Transverse colon (tissue), 4 donors: Measurements from ENCODE around the gene MCAM. TPM values are rescaled to one million over a fixed set of nuclear protein-coding genes. Genes with fewer than 3 reads are reported as not detected.

Experiments used
- DNase-seq: peaks from one replicate; pipeline ENCODE4 v3.0.0-alpha.2; 2019
- H3K27ac ChIP-seq, 4 donors: fragments of 200-600 bp; sonication (generic); 2 replicates each; pipeline ENCODE4 v1.5.1; 2016 to 2018; ENCODE audit warnings: inconsistent platforms in 4 of 4
- H3K27me3 ChIP-seq: fragments of 200-600 bp; sonication (generic); 2 replicates; pipeline ENCODE4 v1.5.1; 2017; ENCODE audit warnings: inconsistent platforms
- H3K36me3 ChIP-seq, 4 donors: fragments of 200-600 bp; sonication (generic); 2 replicates each; pipeline ENCODE4 v1.5.1; 2017 to 2019; ENCODE audit warnings: inconsistent platforms in 4 of 4
- H3K4me1 ChIP-seq, 4 donors: fragments of 200-600 bp; sonication (generic); 2 replicates each; pipeline ENCODE4 v1.5.1; 2017 to 2020; ENCODE audit warnings: inconsistent platforms in 4 of 4
- H3K4me3 ChIP-seq, 4 donors: fragments of 200-600 bp; sonication (generic); 1 replicate in 1 of 4; 2 replicates in 3 of 4; pipeline versions ENCODE4 v1.5.1 to v1.6.1; 2017 to 2019; ENCODE audit warnings: inconsistent platforms in 4 of 4
- H3K9me3 ChIP-seq, 2 donors: fragments of 200-600 bp; sonication (generic); 2 replicates each; pipeline ENCODE4 v1.5.1; 2017 to 2019; ENCODE audit warnings: inconsistent platforms in 2 of 2
- EP300 ChIP-seq: sonication (generic); formaldehyde crosslinking; IDR thresholded peaks from one replicate; pipeline ENCODE4 v1.6.1; 2017; ENCODE audit warnings: antibody characterized with exemption, low read depth
- POLR2A ChIP-seq: fragments of 450-650 bp; IDR thresholded peaks from one replicate; pipeline ENCODE4 v1.6.1; 2016; ENCODE audit warnings: antibody characterized with exemption, mild to moderate bottlenecking, moderate library complexity
- POLR2AphosphoS5 ChIP-seq, 3 donors: sonication (generic); formaldehyde crosslinking; IDR thresholded peaks; one replicate each; pipeline ENCODE4 v1.6.1; 2016; ENCODE audit warnings: antibody characterized with exemption in 3 of 3
- WGBS, 2 donors: methylation state at CpG; one replicate each; pipeline ENCODE4 v1.1.5; 2018; ENCODE audit warnings: low coverage in 1 of 2; 5-methylcytosine and 5-hydroxymethylcytosine counted together
- in situ Hi-C, 4 donors: fragments of 200-750 bp; cut with MboI; loops; one replicate each; pipeline versions ENCODE4 v1.15.0 to v1.15.1; 2017; ENCODE audit warnings: low sequenced_read_pairs in 3 of 4, low pct_ligation_motif_present in 1 of 4, low pct_unique_long_range_greater_than_20kb in 1 of 4
- intact Hi-C: fragments of 100-400 bp; cut with DNase I; formaldehyde crosslinking; loops from one replicate; pipeline ENCODE4 v1.15.1; 2023; ENCODE audit warnings: low total_unique reads
- total RNA-seq, 4 donors: library from RNA; depleted of rRNA; stranded (reverse); fragments of >200 nt; gene quantifications; one replicate each; pipeline ENCODE4 v1.1.0, GENCODE V29; 2016
- TF ChIP-seq, protein P1 (sequence below), 5 experiments: fragments of 200-600 bp in 3 of 5; fragments of 450-650 bp in 2 of 5; sonication (generic) in 3 of 5; IDR thresholded peaks; 1 replicate in 2 of 5; 2 replicates in 3 of 5; pipeline ENCODE4 v1.5.1; 2016 to 2017; ENCODE audit warnings: antibody characterized with exemption in 5 of 5, inconsistent platforms in 3 of 5, mild to moderate bottlenecking in 2 of 5, moderate library complexity in 1 of 5

The MCAM gene
- total RNA-seq, 4 donors from 2014 or later = 87.4 to 466 (median 150) TPM

DNA sequence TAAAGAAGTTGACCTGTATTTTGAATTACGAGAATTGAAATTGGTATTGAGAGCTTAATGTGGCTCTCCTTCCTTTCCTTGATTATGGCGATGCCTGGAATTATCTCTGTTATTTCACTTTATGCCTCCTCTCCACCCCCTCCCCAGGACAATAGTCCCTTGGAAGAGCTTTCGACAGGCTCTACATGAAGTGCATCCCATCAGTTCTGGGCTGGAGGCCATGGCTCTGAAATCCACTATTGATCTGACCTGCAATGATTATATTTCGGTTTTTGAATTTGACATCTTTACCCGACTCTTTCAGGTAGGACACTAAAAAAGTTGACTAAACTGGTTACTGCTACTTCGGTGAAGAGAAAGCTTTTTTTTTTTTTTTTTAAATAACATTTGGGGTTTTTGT lies 43.2 kb downstream of the MCAM start:
- intact Hi-C loops = no loop called here
- Histone ChIP-seq H3K27me3 (no peaks in the 10 kb centered on the region), H3K4me1 (no peaks in the 10 kb centered on the region), H3K4me3 (no peak overlapping the region), H3K9me3 (no peaks in the 10 kb centered on the region), H3K36me3 (peaks cover 0 to 45% (median 21%) of the 10 kb centered on the region in 4 donors), H3K27ac (no peak overlapping the region)
- in situ Hi-C loops = no loop called here
- 92 to 93% methylated on average over 6 of the region's 6 CpGs for WGBS, 2 donors
- TF ChIP-seq EP300 = no peak
- no peak for TF ChIP-seq POLR2A
- TF ChIP-seq, protein P1, sequence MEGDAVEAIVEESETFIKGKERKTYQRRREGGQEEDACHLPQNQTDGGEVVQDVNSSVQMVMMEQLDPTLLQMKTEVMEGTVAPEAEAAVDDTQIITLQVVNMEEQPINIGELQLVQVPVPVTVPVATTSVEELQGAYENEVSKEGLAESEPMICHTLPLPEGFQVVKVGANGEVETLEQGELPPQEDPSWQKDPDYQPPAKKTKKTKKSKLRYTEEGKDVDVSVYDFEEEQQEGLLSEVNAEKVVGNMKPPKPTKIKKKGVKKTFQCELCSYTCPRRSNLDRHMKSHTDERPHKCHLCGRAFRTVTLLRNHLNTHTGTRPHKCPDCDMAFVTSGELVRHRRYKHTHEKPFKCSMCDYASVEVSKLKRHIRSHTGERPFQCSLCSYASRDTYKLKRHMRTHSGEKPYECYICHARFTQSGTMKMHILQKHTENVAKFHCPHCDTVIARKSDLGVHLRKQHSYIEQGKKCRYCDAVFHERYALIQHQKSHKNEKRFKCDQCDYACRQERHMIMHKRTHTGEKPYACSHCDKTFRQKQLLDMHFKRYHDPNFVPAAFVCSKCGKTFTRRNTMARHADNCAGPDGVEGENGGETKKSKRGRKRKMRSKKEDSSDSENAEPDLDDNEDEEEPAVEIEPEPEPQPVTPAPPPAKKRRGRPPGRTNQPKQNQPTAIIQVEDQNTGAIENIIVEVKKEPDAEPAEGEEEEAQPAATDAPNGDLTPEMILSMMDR (IDR thresholded peaks at IDR 0.05) = no peak
- no peak for TF ChIP-seq POLR2AphosphoS5 (IDR thresholded peaks at IDR 0.05)
- DNase-seq = no peak

DNA sequence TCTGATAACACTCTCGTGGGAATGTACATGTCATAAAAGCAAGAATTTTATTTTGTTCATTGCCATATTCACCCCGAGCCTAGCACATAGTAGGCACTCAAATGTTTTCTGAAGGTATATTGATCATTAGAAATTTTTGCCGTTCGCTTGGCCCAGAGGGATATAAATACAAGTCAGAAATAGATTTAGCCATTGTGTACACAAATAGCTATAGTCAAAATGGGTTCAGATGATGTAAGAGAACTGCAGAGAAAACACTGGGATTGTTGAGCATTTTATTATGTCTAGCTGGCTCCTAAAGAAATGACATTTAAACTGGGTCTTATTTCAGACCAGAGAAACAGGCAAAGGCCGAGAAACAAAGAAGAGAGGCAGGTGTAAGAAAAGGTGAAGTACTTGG lies 49.3 kb downstream of the MCAM start:
- Histone ChIP-seq H3K27me3 (no peaks in the 10 kb centered on the region), H3K36me3 (peaks cover 0 to 11% (median 0%) of the 10 kb centered on the region in 4 donors)
- intact Hi-C loops = no loop called here

DNA sequence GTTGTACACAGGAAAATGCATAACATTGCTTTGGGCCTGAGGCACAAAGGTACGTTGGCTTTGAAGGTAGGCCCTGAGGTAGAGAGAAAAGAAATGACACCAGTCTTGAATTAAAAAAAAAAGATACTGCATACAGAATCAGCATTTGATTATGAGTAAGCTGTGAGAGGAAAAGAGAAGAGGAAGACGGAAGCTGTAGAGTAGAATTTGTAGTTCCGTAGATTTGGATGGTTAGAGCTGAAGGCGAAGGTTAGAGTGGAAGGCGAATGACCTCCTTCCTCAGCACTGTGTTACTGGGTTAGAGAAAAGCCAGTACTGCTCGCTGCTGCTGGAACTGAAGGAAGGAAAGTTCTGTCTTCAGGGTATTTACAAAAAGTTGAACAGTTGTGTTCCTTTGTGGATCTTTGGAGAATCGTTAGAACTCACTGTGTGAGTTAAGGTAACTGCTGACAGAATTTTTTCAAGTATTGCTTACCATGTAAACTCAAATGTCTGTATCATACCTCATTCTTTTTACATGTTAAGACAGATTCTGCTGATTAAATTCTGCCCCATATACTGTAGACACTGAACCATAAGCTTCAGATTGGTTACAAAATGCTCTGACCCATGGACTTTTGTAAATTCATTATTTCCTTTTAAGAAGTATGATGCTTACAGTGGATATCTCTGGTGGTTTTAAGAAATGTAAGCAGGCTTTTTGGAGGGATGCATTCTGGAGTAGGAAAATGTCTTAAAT lies 50.2 kb downstream of the MCAM start:
- in situ Hi-C loops (no loop called here), intact Hi-C loops (no loop called here)
- peaks cover 2 to 42% (median 5%) of the 10 kb centered on the region in 4 donors for H3K4me1 ChIP-seq
- H3K36me3 ChIP-seq = peaks cover 0 to 3% (median 0%) of the 10 kb centered on the region in 4 donors
- TF ChIP-seq EP300 = no peak
- no peak overlapping the region for H3K4me3 ChIP-seq
- no peak for DNase-seq
- no peaks in the 10 kb centered on the region for H3K9me3 ChIP-seq
- 72 to 89% methylated on average over 7 of the region's 7 CpGs for WGBS, 2 donors
- no peak overlapping the region for H3K27ac ChIP-seq
- H3K27me3 ChIP-seq = no peaks in the 10 kb centered on the region

More for the DNA sequence above, 49.3 kb downstream of the MCAM start:
- DNase-seq = no peak
- TF ChIP-seq POLR2AphosphoS5 (IDR thresholded peaks at IDR 0.05) (no peak), POLR2A (no peak), EP300 (no peak)
- TF ChIP-seq, protein P1 (IDR thresholded peaks at IDR 0.05) = no peak
- 74% methylated on average over 5 of the region's 5 CpGs for WGBS, 2 donors
- in situ Hi-C loops = no loop called here
- H3K4me3 ChIP-seq = no peak overlapping the region
- no peaks in the 10 kb centered on the region for H3K9me3 ChIP-seq
- H3K27ac ChIP-seq = no peak overlapping the region
- H3K4me1 ChIP-seq = peaks cover under 1 to 34% (median 5%) of the 10 kb centered on the region in 4 donors

DNA sequence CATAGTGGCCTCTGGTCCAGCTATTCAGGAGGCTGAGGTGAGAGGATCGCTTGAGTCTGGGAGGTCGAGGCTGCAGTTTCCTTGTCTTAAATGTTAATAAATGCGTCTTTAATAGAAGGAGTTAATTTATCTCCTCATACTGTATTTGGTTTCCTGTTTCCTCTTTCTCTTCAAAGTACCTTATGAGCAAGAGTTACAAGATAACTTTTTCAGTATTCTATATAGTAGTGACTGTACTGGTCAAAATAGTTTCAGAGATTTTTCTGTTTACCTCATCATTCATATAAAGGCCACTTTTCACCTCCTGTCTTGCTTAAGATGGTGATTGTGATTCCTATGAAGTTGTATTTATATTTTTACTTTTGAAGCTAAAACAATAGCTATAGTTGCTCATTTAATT lies 50.9 kb downstream of the MCAM start:
- no peaks in the 10 kb centered on the region for H3K9me3 ChIP-seq
- DNase-seq = no peak
- in situ Hi-C loops = no loop called here

More for the DNA sequence above, 50.9 kb downstream of the MCAM start:
- H3K4me1 ChIP-seq = peaks cover 2 to 42% (median 5%) of the 10 kb centered on the region in 4 donors
- intact Hi-C loops = no loop called here
- H3K27me3 ChIP-seq = no peaks in the 10 kb centered on the region
- WGBS, 2 donors = 77 to 84% methylated on average over 3 of the region's 3 CpGs
- H3K4me3 ChIP-seq = no peak overlapping the region
- TF ChIP-seq, protein P1 (IDR thresholded peaks at IDR 0.05) = no peak
- TF ChIP-seq POLR2AphosphoS5 (IDR thresholded peaks at IDR 0.05) (no peak), EP300 (no peak), POLR2A (no peak)
- no peaks in the 10 kb centered on the region for H3K36me3 ChIP-seq
- H3K27ac ChIP-seq = no peak overlapping the region
